ENCODE data around the gene PLEKHM3.

Gene PLEKHM3

DNA sequence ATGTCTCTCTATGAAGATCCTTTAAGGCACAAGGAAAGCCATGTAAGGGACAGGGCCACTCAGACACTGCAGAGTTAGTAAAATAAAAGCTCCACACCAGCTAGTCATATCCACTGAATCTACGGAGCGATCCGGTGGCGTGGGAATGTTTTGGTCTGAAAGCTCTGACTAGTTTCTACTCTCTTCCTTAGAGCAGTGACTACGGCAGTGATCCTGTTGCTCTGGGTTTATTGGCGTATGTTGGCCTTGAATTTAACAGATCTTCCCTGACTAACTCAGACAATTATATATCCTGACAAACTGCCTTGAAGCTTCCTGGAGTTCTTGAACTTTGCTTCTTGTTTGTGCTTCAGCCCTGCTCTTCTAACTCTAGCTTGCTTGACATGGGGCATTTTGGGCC is 140.3 kb downstream of the PLEKHM3 start:
- no peaks in the 10 kb centered on the region for H3K36me3 ChIP-seq (ENCODE audit: control insufficient read depth, insufficient read depth, low read length)
- H3K4me3 ChIP-seq (replicated peaks; ENCODE audit: low read depth, low read length) = no peak overlapping the region
- no peak for DNase-seq (ENCODE audit: extremely low read depth, insufficient read length)
- H3K27me3 ChIP-seq (replicated peaks; ENCODE audit: control insufficient read depth, insufficient read depth, low read length) = no peaks in the 10 kb centered on the region
- TF ChIP-seq CTCF (IDR thresholded peaks at IDR 0.05; ENCODE audit: insufficient read depth, low read length, poor library complexity, severe bottlenecking) = no peak

GRCh38 chr2:207884127-207884526 is 141.2 kb downstream of the PLEKHM3 start:
- no peak for TF ChIP-seq CTCF (IDR thresholded peaks at IDR 0.05; ENCODE audit: insufficient read depth, low read length, poor library complexity, severe bottlenecking)
- Histone ChIP-seq H3K36me3 (ENCODE audit: control insufficient read depth, insufficient read depth, low read length) (no peaks in the 10 kb centered on the region), H3K27me3 (replicated peaks; ENCODE audit: control insufficient read depth, insufficient read depth, low read length) (no peaks in the 10 kb centered on the region), H3K4me3 (replicated peaks; ENCODE audit: low read depth, low read length) (no peak overlapping the region)
- no peak for DNase-seq (ENCODE audit: extremely low read depth, insufficient read length)

DNA sequence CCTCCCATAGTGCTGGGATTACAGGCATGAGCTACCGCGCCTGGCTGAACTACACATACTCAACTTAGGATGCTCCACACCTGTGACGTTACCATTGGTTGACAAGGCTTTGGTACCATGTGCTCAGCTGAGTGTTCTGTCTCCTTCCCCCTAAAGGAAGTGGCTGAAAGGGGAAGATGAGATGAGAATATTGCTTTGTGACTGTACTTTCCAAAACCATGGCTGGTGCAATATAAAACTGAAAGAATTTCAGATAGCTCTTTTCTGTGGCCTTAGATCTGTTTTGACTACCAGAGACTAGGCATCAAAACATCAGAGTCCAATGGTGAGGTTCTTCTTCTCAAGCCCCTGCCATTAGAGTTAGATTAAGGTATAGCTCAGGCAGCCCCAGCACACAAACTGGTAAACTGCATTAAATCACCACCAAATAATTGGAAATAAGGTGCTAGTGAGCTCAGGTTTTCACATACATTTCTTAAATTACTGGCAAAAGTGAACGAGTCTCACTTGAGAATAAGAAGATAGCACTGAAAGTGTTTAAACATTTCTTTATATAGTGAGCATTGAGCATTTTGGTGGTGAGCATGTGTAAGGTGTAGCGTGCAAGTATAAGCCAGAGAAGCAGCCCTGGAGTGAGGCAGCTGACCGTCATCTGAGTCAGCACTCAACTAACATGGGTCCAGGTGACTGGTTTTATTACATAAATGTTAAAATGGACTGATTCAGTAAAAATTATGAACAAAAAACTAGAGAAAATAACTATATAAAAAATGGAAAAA is 142.1 kb downstream of the PLEKHM3 start:
- H3K27me3 ChIP-seq (replicated peaks; ENCODE audit: control insufficient read depth, insufficient read depth, low read length) = no peaks in the 10 kb centered on the region
- no peaks in the 10 kb centered on the region for H3K36me3 ChIP-seq (ENCODE audit: control insufficient read depth, insufficient read depth, low read length)
- TF ChIP-seq CTCF (IDR thresholded peaks at IDR 0.05; ENCODE audit: insufficient read depth, low read length, poor library complexity, severe bottlenecking) = no peak
- no peak overlapping the region for H3K4me3 ChIP-seq (replicated peaks; ENCODE audit: low read depth, low read length)
- DNase-seq (ENCODE audit: extremely low read depth, insufficient read length) = no peak

DNA sequence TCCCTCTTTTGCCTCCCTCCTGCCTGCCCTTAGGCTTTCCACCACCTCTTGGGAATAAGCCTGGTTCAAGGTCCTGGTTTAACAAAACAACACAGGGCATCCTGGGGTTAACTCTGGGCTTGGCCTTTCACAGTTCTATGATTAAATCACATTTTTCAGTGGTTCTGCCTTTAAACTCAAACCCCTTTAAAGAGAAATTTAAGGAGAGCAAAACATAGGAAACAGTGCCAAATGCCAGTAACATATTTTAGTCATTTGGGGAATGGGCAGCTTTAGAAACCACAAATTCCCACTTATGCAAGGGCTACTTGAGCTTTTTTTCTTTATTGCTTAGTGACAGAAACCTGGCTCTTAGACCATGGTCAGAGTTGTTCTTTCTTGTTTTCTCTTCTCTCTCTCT is 143.4 kb downstream of the PLEKHM3 start:
- H3K36me3 ChIP-seq (ENCODE audit: control insufficient read depth, insufficient read depth, low read length) = no peaks in the 10 kb centered on the region
- no peak for DNase-seq (ENCODE audit: extremely low read depth, insufficient read length)
- no peak for TF ChIP-seq CTCF (IDR thresholded peaks at IDR 0.05; ENCODE audit: insufficient read depth, low read length, poor library complexity, severe bottlenecking)
- H3K4me3 ChIP-seq (replicated peaks; ENCODE audit: low read depth, low read length) = no peak overlapping the region
- no peaks in the 10 kb centered on the region for H3K27me3 ChIP-seq (replicated peaks; ENCODE audit: control insufficient read depth, insufficient read depth, low read length)

DNA sequence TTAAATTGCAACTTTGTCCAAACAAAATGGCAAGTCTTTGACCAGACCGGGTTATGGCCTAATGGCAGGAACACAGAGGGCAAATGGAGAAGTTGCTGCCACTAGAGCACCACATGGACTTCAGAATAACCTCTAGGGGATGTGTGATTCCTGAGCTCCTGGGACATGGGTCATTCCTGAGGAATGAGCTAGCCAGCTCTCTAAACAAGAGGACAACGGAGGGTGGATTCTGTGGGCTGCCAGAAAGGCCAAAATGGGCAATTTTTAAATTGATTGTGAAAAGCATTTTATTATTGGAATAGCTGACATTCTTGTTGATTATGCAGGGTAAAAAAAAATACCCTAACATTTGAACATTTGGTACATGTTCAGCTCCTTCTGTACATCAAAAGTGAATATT is 145.8 kb downstream of the PLEKHM3 start:
- Histone ChIP-seq H3K36me3 (ENCODE audit: control insufficient read depth, insufficient read depth, low read length) (no peaks in the 10 kb centered on the region), H3K27me3 (replicated peaks; ENCODE audit: control insufficient read depth, insufficient read depth, low read length) (no peaks in the 10 kb centered on the region), H3K4me3 (replicated peaks; ENCODE audit: low read depth, low read length) (no peak overlapping the region)
- no peak for TF ChIP-seq CTCF (IDR thresholded peaks at IDR 0.05; ENCODE audit: insufficient read depth, low read length, poor library complexity, severe bottlenecking)
- DNase-seq (ENCODE audit: extremely low read depth, insufficient read length) = no peak

Measured in GM06990 (cell line).